ENCODE data around the gene MAST4.

Gene MAST4

GRCh38 chr5:67026278-67026677 lies 430.1 kb downstream of the MAST4 start:
- no peak for TF ChIP-seq POLR2AphosphoS5 (IDR thresholded peaks at IDR 0.05; ENCODE audit: low read depth)
- TF ChIP-seq REST (IDR thresholded peaks at IDR 0.05; ENCODE audit: insufficient replicate concordance, low read depth): no peak
- no peak for TF ChIP-seq GABPA (IDR thresholded peaks at IDR 0.05; ENCODE audit: low read depth)
- TF ChIP-seq SPI1 (IDR thresholded peaks at IDR 0.05; ENCODE audit: borderline replicate concordance, low read depth): no peak
- no peak for TF ChIP-seq CTCF (IDR thresholded peaks at IDR 0.05; ENCODE audit: insufficient read depth, low read length)
- DNase-seq (ENCODE audit: low read depth in 1 of 2, low spot score in 1 of 2): no peak
- no peak overlapping the region for H3K27ac ChIP-seq (replicated peaks)
- H3K27me3 ChIP-seq (ENCODE audit: insufficient read depth, poor library complexity, severe bottlenecking): no peaks in the 10 kb centered on the region
- H3K4me3 ChIP-seq (replicated peaks; ENCODE audit: insufficient read depth, low read length): no peak overlapping the region

GRCh38 chr5:67027171-67027570 lies 431.0 kb downstream of the MAST4 start:
- no peak for DNase-seq (ENCODE audit: low read depth in 1 of 2, low spot score in 1 of 2)
- Histone ChIP-seq H3K4me3 (replicated peaks; ENCODE audit: insufficient read depth, low read length) (no peak overlapping the region), H3K27me3 (ENCODE audit: insufficient read depth, poor library complexity, severe bottlenecking) (no peaks in the 10 kb centered on the region), H3K27ac (replicated peaks) (no peak overlapping the region)
- no peak for TF ChIP-seq SPI1 (IDR thresholded peaks at IDR 0.05; ENCODE audit: borderline replicate concordance, low read depth)
- no peak for TF ChIP-seq REST (IDR thresholded peaks at IDR 0.05; ENCODE audit: insufficient replicate concordance, low read depth)
- TF ChIP-seq CTCF (IDR thresholded peaks at IDR 0.05; ENCODE audit: insufficient read depth, low read length): no peak
- no peak for TF ChIP-seq POLR2AphosphoS5 (IDR thresholded peaks at IDR 0.05; ENCODE audit: low read depth)
- no peak for TF ChIP-seq GABPA (IDR thresholded peaks at IDR 0.05; ENCODE audit: low read depth)

GRCh38 chr5:67028371-67028770 lies 432.2 kb downstream of the MAST4 start:
- no peak overlapping the region for H3K4me3 ChIP-seq (replicated peaks; ENCODE audit: insufficient read depth, low read length)
- H3K27ac ChIP-seq (replicated peaks): no peak overlapping the region
- no peak for DNase-seq (ENCODE audit: low read depth in 1 of 2, low spot score in 1 of 2)
- H3K27me3 ChIP-seq (ENCODE audit: insufficient read depth, poor library complexity, severe bottlenecking): no peaks in the 10 kb centered on the region
- TF ChIP-seq SPI1 (IDR thresholded peaks at IDR 0.05; ENCODE audit: borderline replicate concordance, low read depth) (no peak), REST (IDR thresholded peaks at IDR 0.05; ENCODE audit: insufficient replicate concordance, low read depth) (no peak), POLR2AphosphoS5 (IDR thresholded peaks at IDR 0.05; ENCODE audit: low read depth) (no peak), GABPA (IDR thresholded peaks at IDR 0.05; ENCODE audit: low read depth) (no peak), CTCF (IDR thresholded peaks at IDR 0.05; ENCODE audit: insufficient read depth, low read length) (no peak)
